Activated CD4-positive, alpha-beta T cell treated with anti-CD3 and anti-CD28 coated beads, Interleukin-2, Interleukin-6, amounts not matched to agents 100 ng/mL and 50 ng/mL, durations not matched to agents 16 hours and 8 hours (primary cell): Measurements from ENCODE around the gene RPS10.
"Not testable (repeated sequence)": the region's sequence is repeated elsewhere in the genome, so short reads cannot be mapped to it uniquely, and the experiment has no call there.

Experiments used
- DNase-seq: peaks from one replicate; pipeline ENCODE4 v3.0.0-alpha.2; 2020

Gene RPS10

GRCh38 chr6:34447386-34447785 lies 21.5 kb upstream of the RPS10 start:
- no peak for DNase-seq

GRCh38 chr6:34445313-34445860 lies 19.5 kb upstream of the RPS10 start:
- no peak for DNase-seq

GRCh38 chr6:34441526-34441925 lies 15.7 kb upstream of the RPS10 start:
- DNase-seq, result no peak

GRCh38 chr6:34439442-34439841 lies 13.6 kb upstream of the RPS10 start:
- no peak for DNase-seq

- DNase-seq, result no peak
Observed at GRCh38 chr6:34438705-34439104, 12.8 kb upstream of the RPS10 start.

GRCh38 chr6:34437644-34437970 lies 11.7 kb upstream of the RPS10 start:
- DNase-seq, result no peak

- no peak for DNase-seq
Observed at GRCh38 chr6:34436803-34437643, 11.2 kb upstream of the RPS10 start.

GRCh38 chr6:34435916-34436315 lies 10.0 kb upstream of the RPS10 start:
- DNase-seq, result no peak

- DNase-seq, result no peak
Observed at GRCh38 chr6:34425132-34425497, 754 bp downstream of the RPS10 start.

- DNase-seq, result no peak
Observed at GRCh38 chr6:34424200-34425131, 1.4 kb downstream of the RPS10 start.

- peak; percentile 13 for DNase-seq
Observed at GRCh38 chr6:34423254-34423653, 2.6 kb downstream of the RPS10 start.

GRCh38 chr6:34418367-34418766 lies 7.5 kb downstream of the RPS10 start:
- no peak for DNase-seq

GRCh38 chr6:34416877-34417371 lies 8.9 kb downstream of the RPS10 start:
- DNase-seq, result no peak

GRCh38 chr6:34414999-34415858 lies 10.6 kb downstream of the RPS10 start:
- peak; percentile 39 for DNase-seq

GRCh38 chr6:34412643-34413214 lies 13.1 kb downstream of the RPS10 start:
- DNase-seq, result peak; percentile 21

GRCh38 chr6:34412016-34412415 lies 13.9 kb downstream of the RPS10 start:
- no peak for DNase-seq

GRCh38 chr6:34407915-34408314 lies 18.0 kb downstream of the RPS10 start:
- not testable (repeated sequence) for DNase-seq

- DNase-seq, result no peak
Observed at GRCh38 chr6:34396518-34396917, 29.4 kb downstream of the RPS10 start.

GRCh38 chr6:34393966-34394305 lies 31.9 kb downstream of the RPS10 start:
- DNase-seq, result no peak

- no peak for DNase-seq
Observed at GRCh38 chr6:34393191-34393965, 32.5 kb downstream of the RPS10 start.

- peak; percentile 95 for DNase-seq
Observed at GRCh38 chr6:34392497-34393190, 33.2 kb downstream of the RPS10 start, which contains the start of gene NUDT3. TSS of gene NUDT3 (minus strand) at chr6:34392669. CDS start at chr6:34392362, 307 bp downstream.
